ENCODE data around the gene SWAP70.
"Not testable (repeated sequence)": the region's sequence is repeated elsewhere in the genome, so short reads cannot be mapped to it uniquely, and the experiment has no call there.

The SWAP70 gene

DNA sequence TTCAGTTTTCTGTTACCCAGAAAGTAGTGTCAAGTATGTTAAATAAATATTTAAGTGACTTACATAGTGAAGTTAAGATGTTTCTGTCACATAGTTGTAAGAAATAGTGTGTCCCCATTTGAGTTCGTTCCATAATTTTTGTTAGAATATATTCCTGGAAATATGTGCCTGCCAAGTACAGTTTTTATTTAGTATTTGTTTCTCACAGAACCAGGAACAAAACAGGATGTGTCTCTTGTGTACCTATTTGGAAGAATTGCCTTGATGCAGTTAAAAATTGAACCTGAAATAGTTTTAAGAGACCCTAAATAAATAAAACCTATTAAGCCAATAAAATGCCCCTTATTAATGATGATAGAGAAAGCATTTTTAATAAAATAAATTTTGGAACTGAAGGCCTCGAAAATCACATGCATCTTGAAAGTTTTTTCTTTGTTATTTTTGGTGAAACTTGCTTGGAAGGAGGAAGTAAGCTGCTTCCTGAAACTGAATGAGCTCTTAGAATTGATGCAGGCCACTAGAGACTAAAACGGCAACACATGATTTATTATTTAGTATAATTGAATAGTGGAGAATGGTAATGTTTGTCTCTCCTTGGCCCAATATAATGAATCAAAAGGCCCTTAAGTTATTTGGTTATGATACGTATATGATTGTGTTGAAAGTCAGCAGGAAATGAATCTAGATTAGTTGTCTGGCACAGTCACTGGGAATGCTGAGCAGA lies 55.9 kb downstream of the SWAP70 start:
- DNase-seq (ENCODE audit: low read depth in 2 of 2, low spot score in 1 of 2): no peak

DNA sequence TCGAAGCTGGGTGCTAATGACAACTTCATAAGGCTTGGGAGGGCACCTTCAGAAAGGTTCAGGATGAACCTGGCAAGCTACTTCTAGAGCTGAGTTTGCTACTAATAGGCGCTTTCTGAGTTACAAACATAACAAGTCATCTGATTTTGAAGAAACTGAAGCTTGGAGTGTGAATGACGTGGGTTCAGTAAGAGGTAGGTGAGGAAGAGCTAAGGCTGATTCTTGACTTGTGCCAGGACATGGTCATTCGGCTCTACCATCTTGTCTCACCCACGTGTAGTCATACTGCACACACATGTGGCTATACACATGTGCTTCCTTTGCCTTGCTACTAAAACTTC lies 56.4 kb downstream of the SWAP70 start:
- no peak for DNase-seq (ENCODE audit: low read depth in 2 of 2, low spot score in 1 of 2)

DNA sequence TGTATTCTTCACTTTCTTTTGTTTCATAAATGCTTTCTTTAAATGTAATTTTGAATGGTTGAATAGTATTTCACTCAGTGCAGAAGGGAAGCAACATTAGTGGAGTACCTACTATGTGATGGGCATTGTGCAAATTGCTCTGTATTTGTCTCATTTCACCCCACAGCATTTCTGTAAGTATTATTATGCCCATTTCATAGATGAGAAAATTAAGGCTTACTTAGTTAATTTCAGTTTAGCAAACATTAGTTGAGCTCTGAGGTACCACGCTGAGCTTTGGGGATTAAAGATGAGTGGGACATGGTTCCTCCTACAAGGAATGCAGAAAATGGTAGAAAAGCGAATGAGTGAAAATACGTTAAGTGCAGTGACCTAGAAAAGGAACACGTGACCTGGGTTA lies 58.1 kb downstream of the SWAP70 start:
- no peak for DNase-seq (ENCODE audit: low read depth in 2 of 2, low spot score in 1 of 2)

- no peak for DNase-seq (ENCODE audit: low read depth in 2 of 2, low spot score in 1 of 2)
These were observed 59.0 kb downstream of the SWAP70 start for GRCh38 chr11:9722893-9723292.

DNA sequence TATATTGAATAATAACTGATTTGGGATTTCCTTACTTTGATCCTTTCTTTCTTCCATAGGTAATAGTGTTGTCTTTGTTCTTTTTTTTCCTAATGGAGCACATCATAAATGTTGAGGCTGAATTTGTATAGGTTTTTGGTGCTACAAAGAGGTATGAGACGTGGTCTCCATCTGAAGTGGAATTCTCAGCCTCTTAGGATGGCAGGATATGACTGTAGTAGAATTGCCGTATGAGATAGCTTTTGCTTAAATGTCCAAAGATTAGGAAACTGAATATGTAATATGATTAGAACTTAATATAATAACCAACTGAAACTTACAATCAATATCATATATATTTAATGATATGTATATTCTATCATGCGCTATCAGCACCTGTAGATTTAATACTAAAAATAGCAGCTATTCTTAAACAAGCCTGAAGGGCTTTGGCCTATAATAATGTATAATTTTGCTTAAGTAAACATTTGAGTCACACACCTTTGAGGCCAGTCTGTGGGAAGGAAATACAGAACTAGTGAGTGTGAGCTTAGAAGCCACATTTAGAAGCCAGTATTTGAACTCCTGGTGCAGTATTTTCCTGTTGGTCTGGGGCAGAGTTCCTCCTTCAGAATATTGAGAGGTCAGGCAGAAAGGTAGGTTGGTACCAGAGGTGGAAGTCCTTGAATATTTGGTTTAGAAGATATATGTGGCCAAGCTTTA lies 62.6 kb downstream of the SWAP70 start:
- no peak for DNase-seq (ENCODE audit: low read depth in 2 of 2, low spot score in 1 of 2)

DNA sequence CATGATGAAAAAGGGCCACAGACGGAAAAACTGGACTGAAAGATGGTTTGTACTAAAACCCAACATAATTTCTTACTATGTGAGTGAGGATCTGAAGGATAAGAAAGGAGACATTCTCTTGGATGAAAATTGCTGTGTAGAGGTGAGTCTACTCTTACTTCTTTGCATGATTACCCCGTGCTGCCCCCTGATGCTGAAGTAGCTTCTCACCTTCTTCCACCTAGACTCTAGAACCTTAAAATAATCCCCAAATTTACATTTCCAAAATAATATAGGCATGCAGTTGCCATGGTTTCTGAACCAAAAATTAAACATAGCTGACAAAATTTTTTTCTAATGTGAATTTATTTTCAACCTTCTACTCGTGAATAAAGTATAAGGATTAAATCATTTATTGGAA lies 64.2 kb downstream of the SWAP70 start:
- no peak for DNase-seq (ENCODE audit: low read depth in 2 of 2, low spot score in 1 of 2)

DNA sequence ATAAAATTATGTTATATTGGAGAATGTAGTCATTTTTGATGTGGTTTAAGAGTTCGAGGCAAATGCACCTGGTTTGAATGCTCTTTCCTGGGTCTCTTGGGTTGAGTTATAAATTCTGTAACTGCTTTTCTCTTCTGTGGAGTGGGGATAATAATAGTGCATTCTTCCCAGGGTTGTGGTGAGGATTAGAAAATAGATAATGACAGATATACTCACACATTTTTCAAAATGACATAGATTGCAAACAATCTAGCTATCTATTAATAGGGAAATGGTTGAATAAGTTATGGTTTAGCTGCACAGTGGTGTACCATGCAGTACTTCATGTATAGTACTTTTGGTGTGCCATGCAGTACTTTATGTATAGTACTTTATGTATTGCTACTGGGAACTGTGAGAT lies 67.4 kb downstream of the SWAP70 start:
- no peak for DNase-seq (ENCODE audit: low read depth in 2 of 2, low spot score in 1 of 2)

GRCh38 chr11:9732453-9732852 lies 68.6 kb downstream of the SWAP70 start:
- no peak for DNase-seq (ENCODE audit: low read depth in 2 of 2, low spot score in 1 of 2)

GRCh38 chr11:9733212-9733611 lies 69.3 kb downstream of the SWAP70 start:
- no peak for DNase-seq (ENCODE audit: low read depth in 2 of 2, low spot score in 1 of 2)

DNA sequence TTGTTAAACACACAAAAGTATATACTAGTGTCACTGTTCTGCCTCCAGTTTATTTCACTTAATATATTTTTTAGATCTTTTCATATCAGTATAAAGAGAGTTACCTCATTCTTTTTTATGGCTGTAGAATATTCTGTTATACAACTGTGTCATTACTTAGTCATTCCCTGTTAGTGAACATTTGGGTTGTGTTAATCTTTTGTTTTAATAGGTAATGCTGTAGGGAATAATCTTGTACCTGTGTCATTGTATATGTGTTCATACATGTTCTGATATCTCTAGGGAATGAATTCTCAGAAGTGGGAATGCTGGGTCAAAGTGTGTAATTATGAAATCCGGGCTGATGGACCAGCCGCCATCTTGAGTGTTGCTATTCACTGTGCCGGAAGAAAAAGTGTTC lies 71.4 kb downstream of the SWAP70 start:
- no peak for DNase-seq (ENCODE audit: low read depth in 2 of 2, low spot score in 1 of 2)

DNA sequence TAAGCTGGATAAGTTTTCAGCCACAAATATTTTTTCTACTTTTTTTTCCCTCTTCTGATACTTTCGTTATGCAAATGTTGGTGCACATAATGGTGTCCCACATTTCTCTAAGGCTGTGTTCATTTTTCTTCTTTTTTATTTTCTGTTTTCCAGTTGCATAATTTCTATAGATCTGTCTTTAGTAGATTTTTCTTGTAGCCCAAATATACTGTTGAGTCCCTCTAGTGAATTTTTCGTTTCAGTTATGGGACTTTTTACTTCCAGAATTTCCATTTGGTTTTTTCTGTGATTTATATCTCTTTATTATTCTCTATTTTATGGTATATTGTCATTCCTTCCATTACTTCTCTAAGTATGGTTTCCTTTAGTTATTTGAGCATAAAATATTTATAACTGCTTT lies 72.0 kb downstream of the SWAP70 start:
- no peak for DNase-seq (ENCODE audit: low read depth in 2 of 2, low spot score in 1 of 2)

GRCh38 chr11:9736365-9736764 lies 72.5 kb downstream of the SWAP70 start:
- no peak for DNase-seq (ENCODE audit: low read depth in 2 of 2, low spot score in 1 of 2)

- DNase-seq (ENCODE audit: low read depth in 2 of 2, low spot score in 1 of 2): no peak
These were observed 74.2 kb downstream of the SWAP70 start for GRCh38 chr11:9738116-9738515.

DNA sequence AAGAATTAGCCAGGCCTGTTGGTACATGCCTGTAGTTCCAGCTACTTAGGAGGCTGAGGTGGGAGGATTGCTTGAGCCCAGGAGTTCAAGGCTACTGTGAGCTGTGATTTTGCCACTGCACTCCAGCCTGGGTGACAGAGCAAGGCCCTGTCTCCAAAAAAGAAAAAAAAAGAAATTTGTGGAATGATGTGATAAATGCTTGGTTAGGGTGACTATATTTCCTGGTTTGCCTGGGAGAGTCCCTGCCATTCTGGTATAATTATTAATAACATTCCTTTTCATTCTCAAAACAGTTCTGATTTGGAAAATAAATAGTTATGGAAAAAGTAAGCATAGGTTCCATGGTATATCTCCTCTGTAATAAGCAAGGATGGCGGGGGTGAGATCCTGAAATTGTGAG lies 74.8 kb downstream of the SWAP70 start:
- no peak for DNase-seq (ENCODE audit: low read depth in 2 of 2, low spot score in 1 of 2)

DNA sequence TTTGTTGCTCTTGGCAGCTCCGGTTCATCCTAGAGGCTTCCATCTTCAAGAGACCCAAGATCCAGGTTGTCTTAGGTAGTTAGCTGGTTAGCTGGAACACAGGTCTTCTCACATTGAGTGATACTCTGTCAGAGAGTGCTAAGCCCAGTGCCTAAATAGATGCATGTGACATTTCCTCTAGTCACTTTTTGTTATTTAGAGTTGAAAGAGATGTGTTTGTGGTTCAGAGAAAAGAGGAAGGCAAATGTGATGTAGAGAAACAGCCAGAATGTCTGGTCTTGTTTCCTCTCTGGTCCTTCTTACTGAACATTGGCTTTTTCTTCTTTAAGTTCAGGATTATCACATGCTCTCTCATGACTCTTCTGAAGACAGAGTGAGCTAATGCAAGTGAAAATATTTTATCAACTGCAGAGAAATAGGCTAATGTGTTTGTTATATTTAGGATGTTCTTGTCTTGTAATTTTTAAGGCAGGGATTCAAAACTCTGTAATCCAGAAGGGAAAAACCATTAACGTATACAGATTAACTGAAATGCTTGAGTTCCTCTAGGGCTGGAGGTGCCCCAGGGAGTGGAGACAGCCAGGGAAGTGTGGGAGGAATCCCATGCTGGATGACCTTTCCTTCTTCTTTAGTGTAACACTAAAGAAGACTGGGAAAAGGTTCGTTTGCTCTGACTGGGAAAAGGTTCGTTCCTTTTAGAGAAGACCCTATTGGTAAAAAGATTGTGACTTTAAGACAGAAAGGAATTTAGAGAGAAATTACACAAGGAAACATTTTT lies 75.4 kb downstream of the SWAP70 start:
- no peak for DNase-seq (ENCODE audit: low read depth in 2 of 2, low spot score in 1 of 2)

- no peak for DNase-seq (ENCODE audit: low read depth in 2 of 2, low spot score in 1 of 2)
These were observed 76.5 kb downstream of the SWAP70 start for GRCh38 chr11:9740202-9740883.

GRCh38 chr11:9741260-9741659 lies 77.4 kb downstream of the SWAP70 start:
- DNase-seq (ENCODE audit: low read depth in 2 of 2, low spot score in 1 of 2): no peak

DNA sequence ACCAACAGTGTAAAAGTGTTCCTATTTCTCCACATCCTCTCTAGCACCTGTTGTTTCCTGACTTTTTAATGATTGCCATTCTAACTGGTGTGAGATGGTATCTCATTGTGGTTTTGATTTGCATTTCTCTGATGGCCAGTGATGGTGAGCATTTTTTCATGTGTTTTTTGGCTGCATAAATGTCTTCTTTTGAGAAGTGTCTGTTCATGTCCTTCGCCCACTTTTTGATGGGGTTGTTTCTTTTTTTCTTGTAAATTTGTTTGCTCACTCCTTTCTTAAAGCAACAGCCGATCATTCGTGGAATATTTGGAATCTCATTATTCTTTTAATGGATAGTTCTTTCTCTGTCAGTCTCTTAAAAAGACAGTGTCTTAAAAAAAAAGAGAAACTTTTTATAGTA lies 79.6 kb downstream of the SWAP70 start:
- not testable (repeated sequence) for DNase-seq (ENCODE audit: low read depth in 2 of 2, low spot score in 1 of 2)

DNA sequence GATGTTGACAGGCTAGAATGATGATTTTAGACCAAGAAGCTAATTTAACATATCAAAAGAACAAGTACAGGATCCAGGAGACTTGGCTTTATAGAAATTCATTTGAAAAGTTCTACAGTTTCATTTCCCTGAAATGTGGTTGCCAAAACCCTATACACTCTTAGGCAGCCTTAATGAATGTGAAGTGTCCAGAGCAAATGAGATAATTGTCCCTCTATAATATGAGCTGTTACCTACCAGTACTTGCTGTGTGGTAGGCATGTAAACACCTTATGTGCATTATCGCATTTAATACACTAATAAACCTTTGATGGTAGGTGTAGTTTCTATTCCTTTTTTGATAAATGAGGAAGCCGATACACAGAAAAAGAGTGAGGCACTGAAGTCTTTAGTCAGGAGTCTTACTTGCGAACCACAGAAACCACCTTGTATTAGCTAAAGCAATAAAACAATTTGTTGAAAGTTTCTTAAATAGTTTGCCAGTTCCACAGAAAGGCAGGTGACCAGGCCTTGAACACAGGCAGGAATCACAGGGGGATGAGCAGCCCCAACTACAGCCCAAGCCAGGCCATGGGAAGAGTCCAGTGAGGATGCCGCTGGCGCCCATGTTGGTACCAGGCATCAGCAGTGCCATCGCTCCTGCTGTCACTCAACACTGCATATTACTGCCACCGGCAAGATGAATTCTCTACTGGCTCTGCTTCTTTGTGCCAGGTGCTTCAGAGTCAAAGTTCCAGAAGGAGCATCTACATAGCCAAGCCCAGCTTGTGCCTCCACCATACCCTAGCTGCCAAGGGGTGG lies 81.7 kb downstream of the SWAP70 start:
- DNase-seq (ENCODE audit: low read depth in 2 of 2, low spot score in 1 of 2): no peak

DNA sequence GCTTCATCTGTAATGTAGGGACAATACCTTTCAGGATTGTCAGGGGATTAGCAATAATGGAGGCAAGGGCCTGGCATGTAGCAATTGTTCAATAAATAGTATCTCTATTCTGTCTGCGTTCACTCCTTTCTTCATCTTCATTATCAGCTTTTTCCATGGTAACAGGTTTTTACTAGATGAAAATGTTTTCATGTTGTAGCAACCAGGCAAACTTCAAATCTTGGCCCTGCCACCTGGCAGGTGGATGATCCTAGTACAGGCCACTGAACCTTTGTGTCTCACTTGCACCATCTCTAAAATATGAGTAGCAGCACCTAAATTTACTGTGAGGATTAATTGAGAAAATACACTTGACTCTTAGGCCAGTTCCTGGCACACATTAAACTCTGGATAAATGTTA lies 83.4 kb downstream of the SWAP70 start:
- no peak for DNase-seq (ENCODE audit: low read depth in 2 of 2, low spot score in 1 of 2)

GRCh38 chr11:9747828-9748227 lies 84.0 kb downstream of the SWAP70 start:
- no peak for DNase-seq (ENCODE audit: low read depth in 2 of 2, low spot score in 1 of 2)

All from stimulated activated CD8-positive, alpha-beta memory T cell treated with anti-CD3 and anti-CD28 coated beads, Interleukin-4, amount 100 ng/mL, for 4 hours (primary cell).